Lower lobe of right lung (tissue), 2 donors: Measurements from ENCODE around the gene ZFHX3. TPM values are rescaled to one million over a fixed set of nuclear protein-coding genes. Genes with fewer than 3 reads are reported as not detected.

ENCODE experiments used
- ATAC-seq, 2 donors: fragments of 200-7000 bp; cut with Tn5 transposase; one replicate each; pipeline ENCODE4 v1.9.1; 2020 to 2022; ENCODE audit warnings: mild to moderate bottlenecking in 2 of 2, moderate library complexity in 2 of 2
- DNase-seq: peaks from one replicate; pipeline ENCODE4 v3.0.0-alpha.2; 2020
- H3K27ac ChIP-seq: fragments of 200-600 bp; one replicate; pipeline ENCODE4 v1.8.0; 2022
- H3K27me3 ChIP-seq: fragments of 200-600 bp; one replicate; pipeline ENCODE4 v1.8.0; 2022; ENCODE audit warnings: low read depth
- H3K36me3 ChIP-seq: fragments of 200-600 bp; one replicate; pipeline ENCODE4 v1.8.0; 2022; ENCODE audit warnings: mild to moderate bottlenecking
- H3K4me1 ChIP-seq: fragments of 200-600 bp; one replicate; pipeline ENCODE4 v1.8.0; 2022
- H3K4me3 ChIP-seq: fragments of 200-600 bp; one replicate; pipeline ENCODE4 v1.8.0; 2022; ENCODE audit warnings: mild to moderate bottlenecking
- H3K9me3 ChIP-seq: fragments of 200-600 bp; one replicate; pipeline ENCODE4 v1.8.0; 2022
- intact Hi-C: fragments of 100-400 bp; cut with DNase I; formaldehyde crosslinking; loops from one replicate; pipeline ENCODE4 v1.11.0; 2022
- total RNA-seq: library from RNA; stranded (reverse); fragmentation: NEBNext Ultra II Directional; extraction: Animal tissue kit (Norgen Biotek cat#: 25700); gene quantifications from one replicate; pipeline ENCODE4 v1.2.1, GENCODE V29; 2021
- TF ChIP-seq, protein P1 (sequence below): fragments of 200-600 bp; IDR thresholded peaks from one replicate; pipeline ENCODE4 v1.8.0; 2022; ENCODE audit warnings: antibody characterized with exemption, mild to moderate bottlenecking
- donor health status: DM: no; HTN: yes; CAD: no; lungs with severe emphysema.

ZFHX3 gene
- total RNA-seq, 1 donor from 2014 or later = 29.3 TPM

DNA sequence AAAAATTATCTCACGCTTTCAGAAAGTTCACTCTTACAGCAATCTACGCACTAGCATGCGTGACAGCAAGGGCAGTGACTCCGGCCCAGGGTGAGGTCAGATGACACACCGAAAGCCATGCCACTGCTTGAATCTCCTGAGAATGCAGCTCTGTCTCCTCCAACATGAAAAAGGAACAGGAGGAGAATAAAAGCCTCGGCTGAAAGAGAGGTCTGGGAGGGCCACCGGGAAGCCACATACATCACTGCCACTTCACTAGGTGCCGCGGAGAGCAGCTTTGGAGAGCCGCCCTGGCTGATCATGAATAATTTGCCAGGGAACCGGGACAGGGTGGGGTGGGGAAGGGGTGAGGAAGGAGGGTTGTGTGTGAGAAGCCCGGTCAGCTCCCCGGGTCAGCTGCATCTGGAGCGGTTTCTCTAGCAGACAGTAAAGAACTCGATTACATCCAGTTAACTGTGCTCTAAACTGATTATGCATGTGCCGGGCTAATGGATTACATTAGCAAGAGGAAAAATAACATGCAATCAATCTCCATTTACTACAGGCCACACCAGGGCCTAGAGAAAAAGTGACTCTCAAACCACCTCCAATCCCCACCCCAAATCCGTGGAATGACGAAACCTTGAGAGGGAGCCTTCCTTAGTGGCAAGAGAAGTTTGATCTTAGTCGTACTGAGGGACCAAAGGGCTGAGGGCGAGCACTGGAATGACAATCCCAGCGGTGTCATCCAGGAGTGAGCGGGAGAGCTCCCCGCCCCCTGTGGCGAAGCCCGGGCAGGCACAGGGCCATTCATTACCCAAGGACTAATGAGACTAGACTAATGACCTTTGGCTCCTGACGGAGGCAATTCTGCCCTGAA, 100.3 kb downstream of the ZFHX3 start:
- no peak overlapping the region for H3K27ac ChIP-seq
- TF ChIP-seq, protein P1, sequence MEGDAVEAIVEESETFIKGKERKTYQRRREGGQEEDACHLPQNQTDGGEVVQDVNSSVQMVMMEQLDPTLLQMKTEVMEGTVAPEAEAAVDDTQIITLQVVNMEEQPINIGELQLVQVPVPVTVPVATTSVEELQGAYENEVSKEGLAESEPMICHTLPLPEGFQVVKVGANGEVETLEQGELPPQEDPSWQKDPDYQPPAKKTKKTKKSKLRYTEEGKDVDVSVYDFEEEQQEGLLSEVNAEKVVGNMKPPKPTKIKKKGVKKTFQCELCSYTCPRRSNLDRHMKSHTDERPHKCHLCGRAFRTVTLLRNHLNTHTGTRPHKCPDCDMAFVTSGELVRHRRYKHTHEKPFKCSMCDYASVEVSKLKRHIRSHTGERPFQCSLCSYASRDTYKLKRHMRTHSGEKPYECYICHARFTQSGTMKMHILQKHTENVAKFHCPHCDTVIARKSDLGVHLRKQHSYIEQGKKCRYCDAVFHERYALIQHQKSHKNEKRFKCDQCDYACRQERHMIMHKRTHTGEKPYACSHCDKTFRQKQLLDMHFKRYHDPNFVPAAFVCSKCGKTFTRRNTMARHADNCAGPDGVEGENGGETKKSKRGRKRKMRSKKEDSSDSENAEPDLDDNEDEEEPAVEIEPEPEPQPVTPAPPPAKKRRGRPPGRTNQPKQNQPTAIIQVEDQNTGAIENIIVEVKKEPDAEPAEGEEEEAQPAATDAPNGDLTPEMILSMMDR = no peak
- DNase-seq = no peak
- intact Hi-C loops = no loop called here
- ATAC-seq = peak; percentile 32 to 43
- peaks cover 15% of the 10 kb centered on the region for H3K4me1 ChIP-seq
- H3K36me3 ChIP-seq = peaks cover 24% of the 10 kb centered on the region
- H3K4me3 ChIP-seq = no peak overlapping the region
- no peaks in the 10 kb centered on the region for H3K9me3 ChIP-seq
- H3K27me3 ChIP-seq = no peaks in the 10 kb centered on the region

DNA sequence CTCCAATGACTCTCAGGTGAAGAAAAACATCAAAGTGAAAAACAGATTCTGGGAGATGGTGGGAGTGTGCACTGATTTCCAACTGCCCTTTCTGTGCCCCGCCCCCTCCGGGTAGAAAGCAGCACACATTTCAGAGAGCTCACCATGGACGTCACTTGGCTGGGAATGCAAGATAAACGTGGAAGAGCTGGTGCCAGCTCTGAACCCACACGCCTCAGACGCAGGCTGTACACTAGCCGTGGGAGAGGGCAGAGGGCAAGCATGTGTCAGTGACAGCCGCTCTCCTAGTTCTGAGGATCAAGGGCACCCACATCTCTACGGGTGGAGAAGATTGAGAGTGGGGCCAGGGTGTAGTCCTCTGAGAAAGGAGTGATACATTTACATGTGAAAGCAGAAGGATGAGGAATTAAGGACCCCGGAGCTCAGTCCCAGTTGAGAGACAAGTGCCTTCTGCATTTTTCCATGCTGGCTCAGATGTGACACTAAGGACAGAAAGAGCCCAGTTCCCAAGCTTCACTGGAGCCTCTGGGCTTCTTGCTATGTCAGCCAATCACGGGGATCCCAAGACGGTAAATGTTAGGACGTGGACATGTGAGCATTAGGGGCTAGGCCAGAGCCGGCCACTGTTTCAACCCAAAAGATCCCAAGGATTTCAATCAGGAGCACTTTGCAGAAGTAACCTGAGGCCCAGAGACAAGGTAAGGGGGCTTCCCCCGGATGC, 101.3 kb downstream of the ZFHX3 start:
- Histone ChIP-seq H3K4me3 (no peak overlapping the region), H3K9me3 (no peaks in the 10 kb centered on the region), H3K4me1 (peaks cover 15% of the 10 kb centered on the region), H3K27me3 (no peaks in the 10 kb centered on the region), H3K36me3 (peaks cover 24% of the 10 kb centered on the region), H3K27ac (no peak overlapping the region)
- intact Hi-C loops = no loop called here
- TF ChIP-seq, protein P1 = no peak
- ATAC-seq = peak; percentile 46 to 65
- DNase-seq = no peak

DNA sequence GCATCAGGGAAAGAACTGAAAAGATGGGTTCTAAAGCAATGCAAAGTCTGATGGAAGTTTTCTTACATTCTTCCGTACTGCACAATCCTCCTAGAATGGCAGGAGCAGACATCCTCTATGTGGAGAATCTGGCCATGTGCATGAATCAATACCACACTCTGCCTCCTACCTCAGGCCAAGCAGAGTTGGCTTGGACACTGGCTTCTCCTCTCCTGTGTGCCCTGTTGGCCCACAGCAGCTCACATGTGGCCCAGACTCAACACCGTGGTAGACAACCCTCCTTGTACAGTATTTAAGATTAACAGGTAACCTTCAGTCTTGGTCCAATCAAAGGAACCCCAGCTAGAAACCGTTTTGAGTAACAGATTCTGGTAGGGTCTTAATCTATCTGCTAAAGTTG, 101.9 kb downstream of the ZFHX3 start:
- Histone ChIP-seq H3K27ac (no peak overlapping the region), H3K4me3 (no peak overlapping the region), H3K4me1 (peaks cover 15% of the 10 kb centered on the region), H3K27me3 (no peaks in the 10 kb centered on the region), H3K9me3 (no peaks in the 10 kb centered on the region), H3K36me3 (peaks cover 24% of the 10 kb centered on the region)
- TF ChIP-seq, protein P1 = no peak
- ATAC-seq (no peak), DNase-seq (no peak)
- intact Hi-C loops = no loop called here

DNA sequence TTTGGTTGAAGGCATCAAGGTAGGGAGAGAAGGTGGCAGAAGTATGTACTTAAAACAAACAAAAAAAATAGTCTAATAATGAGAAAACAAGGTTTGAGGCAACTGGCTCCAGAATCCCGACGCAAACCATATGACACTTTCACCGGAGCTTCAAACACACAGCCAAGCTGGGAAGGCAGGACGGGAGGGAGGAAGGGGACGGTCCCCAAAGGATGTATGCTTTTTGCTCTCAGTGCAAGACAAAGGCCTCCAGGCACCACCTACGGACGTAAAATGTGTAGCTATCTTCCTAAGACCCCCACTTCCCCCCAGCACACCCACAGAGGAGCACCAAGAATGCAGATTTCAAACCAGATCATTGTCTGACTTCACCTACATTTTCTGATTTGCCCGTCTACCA, 102.3 kb downstream of the ZFHX3 start:
- ATAC-seq (no peak), DNase-seq (no peak)
- Histone ChIP-seq H3K27me3 (no peaks in the 10 kb centered on the region), H3K27ac (no peak overlapping the region), H3K4me3 (no peak overlapping the region), H3K9me3 (no peaks in the 10 kb centered on the region), H3K4me1 (peaks cover 19% of the 10 kb centered on the region), H3K36me3 (peaks cover 20% of the 10 kb centered on the region)
- TF ChIP-seq, protein P1 = no peak
- intact Hi-C loops = no loop called here

DNA sequence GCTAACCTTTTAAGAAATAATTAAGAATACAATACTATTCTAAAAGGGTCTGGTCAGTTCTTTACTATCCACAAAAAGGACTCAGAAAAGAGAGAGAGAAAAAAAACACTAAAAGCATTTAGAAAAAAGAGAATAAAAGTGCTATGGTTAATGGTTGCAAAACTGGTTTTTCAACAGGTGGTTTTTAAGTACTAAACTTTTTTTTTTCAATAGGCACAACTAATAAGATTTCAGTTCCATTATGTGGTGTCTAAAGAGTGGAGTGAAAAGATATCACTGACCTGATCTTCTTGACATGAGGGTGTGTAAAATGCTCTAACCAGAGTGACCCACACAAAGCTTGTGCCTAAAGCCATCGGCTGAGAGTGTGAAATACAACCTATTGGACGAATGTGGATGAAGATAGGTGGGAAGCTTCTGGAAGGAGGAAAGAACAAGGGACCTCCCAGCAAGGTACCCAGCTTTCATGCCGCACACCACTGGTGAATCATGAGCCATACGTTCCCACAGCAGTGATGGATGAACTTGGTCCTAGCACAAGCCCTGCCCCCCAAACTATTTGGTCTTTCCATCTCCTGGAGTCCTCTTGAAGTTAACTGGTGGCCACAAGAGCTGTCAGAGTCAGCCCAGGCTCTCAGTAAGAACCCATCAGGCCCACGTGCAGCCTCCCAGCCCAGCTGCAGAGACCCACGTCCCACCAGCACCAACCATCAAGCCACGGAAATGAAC, 103.0 kb downstream of the ZFHX3 start:
- intact Hi-C loops = no loop called here
- no peak for DNase-seq
- H3K4me1 ChIP-seq = peaks cover 25% of the 10 kb centered on the region

More for the DNA sequence above, 103.0 kb downstream of the ZFHX3 start:
- Histone ChIP-seq H3K27ac (no peak overlapping the region), H3K4me3 (no peak overlapping the region), H3K27me3 (no peaks in the 10 kb centered on the region), H3K36me3 (peaks cover 13% of the 10 kb centered on the region), H3K9me3 (no peaks in the 10 kb centered on the region)
- TF ChIP-seq, protein P1 = no peak
- no peak for ATAC-seq
